HUES64 (cell line): Measurements from ENCODE around the gene NYNRIN.

Experiments
- H3K27ac ChIP-seq: 2 replicates; pipeline ENCODE4 v1.7.0; 2013; ENCODE audit warnings: low read depth, low read length, inconsistent platforms
- H3K27me3 ChIP-seq: 2 replicates; pipeline ENCODE4 v1.6.1; 2013; ENCODE audit warnings: mild to moderate bottlenecking, low read length; ENCODE audit not compliant: insufficient read depth
- H3K36me3 ChIP-seq: 2 replicates; pipeline ENCODE4 v1.6.1; 2013; ENCODE audit warnings: mild to moderate bottlenecking, low read length; ENCODE audit not compliant: insufficient read depth
- H3K4me1 ChIP-seq: 2 replicates; pipeline ENCODE4 v1.6.1; 2013; ENCODE audit warnings: mild to moderate bottlenecking, low read length, moderate library complexity; ENCODE audit not compliant: insufficient read depth
- H3K4me3 ChIP-seq: 2 replicates; pipeline ENCODE4 v1.5.1; 2013; ENCODE audit warnings: mild to moderate bottlenecking, low read length, moderate library complexity
- H3K9ac ChIP-seq: 2 replicates; pipeline ENCODE4 v1.6.1; 2013; ENCODE audit warnings: mild to moderate bottlenecking, low read depth, low read length
- H3K9me3 ChIP-seq: 2 replicates; pipeline ENCODE4 v1.6.1; 2013; ENCODE audit warnings: low read depth, low read length; ENCODE audit not compliant: insufficient read depth
- WGBS: fragments of 150-250, 120-280 bp; methylation state at CpG from one replicate; pipeline ENCODE4 v1.1.7; 2013; ENCODE audit warnings: missing lambda C conversion rate; 5-methylcytosine and 5-hydroxymethylcytosine counted together

Gene NYNRIN

GRCh38 chr14:24394275-24394674 lies 4.5 kb upstream of the NYNRIN start:
- Histone ChIP-seq H3K27me3 (no peaks in the 10 kb centered on the region), H3K9ac (no peak overlapping the region)
- 48% methylated on average over 2 of the region's 3 CpGs for WGBS

DNA sequence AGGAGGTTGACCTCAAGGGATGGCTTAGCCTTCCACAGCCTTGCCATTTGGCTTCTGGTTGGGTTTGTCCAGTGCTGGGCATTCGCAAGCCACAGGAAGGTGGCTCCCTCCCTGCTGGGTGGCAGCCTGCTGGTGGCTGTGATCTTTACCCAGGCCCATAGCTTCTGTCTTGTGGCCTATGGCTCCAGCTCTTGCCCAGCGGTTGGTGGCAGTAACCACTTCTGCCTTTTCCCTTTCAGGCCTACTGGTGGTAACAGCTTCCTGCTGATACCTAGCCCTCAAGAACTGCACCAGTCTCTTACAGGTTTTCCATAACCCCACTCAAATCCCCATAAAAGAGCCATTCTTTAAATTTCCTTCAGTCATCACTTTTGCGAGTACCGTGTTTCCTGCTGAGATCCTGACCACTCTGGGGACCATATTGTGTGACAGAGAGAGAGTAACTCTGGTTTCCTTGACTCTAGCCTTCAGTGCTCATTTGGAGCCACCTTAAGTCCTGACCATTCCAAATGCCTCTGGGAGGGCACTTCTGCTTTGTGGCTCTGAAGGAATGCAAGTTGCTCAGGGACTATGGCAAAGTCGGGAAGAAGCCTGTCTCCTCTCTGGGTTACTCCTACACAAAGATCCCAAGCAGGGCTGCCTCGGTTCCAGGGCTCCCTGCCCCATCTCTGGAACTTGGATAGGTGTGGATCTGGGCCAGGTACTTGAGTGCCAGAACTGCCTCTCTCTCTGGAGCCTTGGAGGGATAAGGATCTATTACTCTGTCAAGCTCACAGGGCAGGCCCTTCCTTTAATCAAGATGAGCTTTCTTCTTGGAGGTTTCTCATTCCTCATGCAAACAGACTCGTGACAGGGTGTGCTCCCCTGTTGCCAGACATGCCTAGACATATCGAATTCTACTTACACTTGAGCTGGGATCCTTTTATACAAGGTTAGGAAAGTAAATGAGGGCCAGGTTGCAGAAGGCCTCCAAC lies 2.9 kb upstream of the NYNRIN start:
- Histone ChIP-seq H3K9ac (no peak overlapping the region), H3K9me3 (no peaks in the 10 kb centered on the region), H3K27ac (no peak overlapping the region), H3K27me3 (peaks cover 7% of the 10 kb centered on the region; the same call in 1 of the 2 replicates), H3K4me3 (no peak overlapping the region), H3K4me1 (peaks cover 21% of the 10 kb centered on the region), H3K36me3 (no peaks in the 10 kb centered on the region)
- 76% methylated on average over 7 of the region's 8 CpGs for WGBS

More at GRCh38 chr14:24394275-24394674, 4.5 kb upstream of the NYNRIN start:
- H3K36me3 ChIP-seq, result no peaks in the 10 kb centered on the region
- no peak overlapping the region for H3K27ac ChIP-seq
- H3K4me1 ChIP-seq, result peaks cover 14% of the 10 kb centered on the region
- H3K4me3 ChIP-seq, result no peak overlapping the region
- H3K9me3 ChIP-seq, result no peaks in the 10 kb centered on the region

GRCh38 chr14:24397639-24398292 lies 1.0 kb upstream of the NYNRIN start:
- Histone ChIP-seq H3K27me3 (peaks cover 7% of the 10 kb centered on the region; the same call in 1 of the 2 replicates), H3K27ac (no peak overlapping the region), H3K4me3 (peak overlapping the region; percentile 41), H3K36me3 (no peaks in the 10 kb centered on the region), H3K9ac (no peak overlapping the region), H3K4me1 (peaks cover 13% of the 10 kb centered on the region), H3K9me3 (no peaks in the 10 kb centered on the region)
- WGBS, result 74% methylated on average over 6 of the region's 6 CpGs

GRCh38 chr14:24398293-24398652 lies 530 bp upstream of the NYNRIN start:
- Histone ChIP-seq H3K27me3 (peaks cover 7% of the 10 kb centered on the region; the same call in 1 of the 2 replicates), H3K27ac (no peak overlapping the region; the same call in 1 of the 2 replicates), H3K4me3 (peak overlapping the region; percentile 41), H3K9ac (no peak overlapping the region), H3K9me3 (no peaks in the 10 kb centered on the region), H3K36me3 (no peaks in the 10 kb centered on the region), H3K4me1 (peaks cover 16% of the 10 kb centered on the region)
- 18% methylated on average over 3 of the region's 7 CpGs for WGBS

DNA sequence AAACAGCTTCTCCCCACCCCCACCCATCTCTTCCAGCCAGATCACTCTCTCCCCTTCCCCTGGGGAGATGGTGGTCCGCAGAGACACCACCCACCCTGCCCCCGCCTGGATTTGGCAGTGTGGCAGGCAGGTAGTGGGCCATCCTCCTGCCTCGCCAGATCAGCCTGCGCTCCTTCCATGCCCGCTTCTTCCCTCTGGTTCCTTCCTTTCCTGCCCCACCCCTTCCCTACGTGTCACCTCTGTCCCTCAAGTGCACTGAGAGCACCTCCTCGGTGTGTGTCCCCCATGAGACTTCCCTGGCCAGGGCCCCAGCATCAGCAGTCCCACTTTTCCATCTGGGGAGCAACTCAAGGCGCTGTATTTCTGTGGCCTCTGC lies 632 bp downstream of the NYNRIN start:
- peaks cover 7% of the 10 kb centered on the region; the same call in 1 of the 2 replicates for H3K27me3 ChIP-seq
- H3K4me3 ChIP-seq, result peak overlapping the region; percentile 71
- H3K4me1 ChIP-seq, result peaks cover 27% of the 10 kb centered on the region
- no peaks in the 10 kb centered on the region for H3K9me3 ChIP-seq
- H3K27ac ChIP-seq, result no peak overlapping the region
- 17% methylated on average over 8 of the region's 8 CpGs for WGBS
- H3K9ac ChIP-seq, result peak overlapping the region; percentile 51
- H3K36me3 ChIP-seq, result no peaks in the 10 kb centered on the region

- Histone ChIP-seq H3K27me3 (peaks cover 7% of the 10 kb centered on the region; the same call in 1 of the 2 replicates), H3K36me3 (no peaks in the 10 kb centered on the region), H3K4me3 (peak overlapping the region; percentile 71), H3K27ac (no peak overlapping the region), H3K9ac (peak overlapping the region; percentile 51; the same call in 1 of the 2 replicates), H3K4me1 (peaks cover 29% of the 10 kb centered on the region), H3K9me3 (no peaks in the 10 kb centered on the region)
- 78% methylated on average over 4 of the region's 4 CpGs for WGBS
These were observed 1.4 kb downstream of the NYNRIN start for GRCh38 chr14:24399999-24400718.

DNA sequence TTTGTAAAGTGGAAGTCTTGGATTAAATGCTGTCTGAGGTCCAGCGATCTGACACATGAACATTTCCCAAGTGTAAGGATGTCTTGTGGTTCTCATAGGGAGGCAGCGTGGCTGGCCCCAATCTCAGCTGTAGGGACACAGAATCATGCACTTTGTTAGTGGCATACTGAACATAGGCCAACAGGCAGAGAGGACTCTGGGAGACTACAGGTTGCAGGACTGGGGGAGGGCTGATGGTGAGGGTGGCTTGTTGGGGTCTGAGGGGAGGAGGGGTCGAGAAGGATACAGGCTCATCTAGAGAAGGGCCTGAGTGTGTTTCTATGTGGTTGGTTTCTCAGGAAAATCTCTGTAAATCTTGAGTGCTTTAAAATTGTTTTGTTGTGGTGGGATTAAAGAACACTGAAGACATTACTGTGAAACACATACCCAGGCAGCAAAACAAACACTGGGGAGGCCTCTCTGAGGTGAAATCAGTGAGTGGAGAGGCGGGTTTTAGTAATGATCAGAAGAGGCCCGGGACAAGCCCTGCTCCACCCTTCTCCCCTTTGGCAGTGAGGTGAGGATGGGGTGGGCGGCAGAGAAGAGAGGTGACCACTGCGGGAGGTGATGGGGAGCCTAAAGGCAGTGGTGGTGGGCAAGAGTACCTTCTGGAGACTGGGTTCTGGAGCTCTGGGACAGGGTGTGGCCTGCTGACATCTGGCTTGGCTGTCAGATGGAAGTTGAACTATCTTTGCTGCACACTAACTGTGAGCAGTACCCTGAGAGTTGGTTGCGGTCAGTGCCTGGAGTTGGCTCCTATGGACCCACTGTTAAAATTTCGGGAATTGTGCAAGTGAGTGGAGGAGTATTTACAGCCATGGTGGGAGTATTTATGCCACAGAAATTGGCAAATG lies 3.3 kb downstream of the NYNRIN start:
- H3K36me3 ChIP-seq, result no peaks in the 10 kb centered on the region
- no peak overlapping the region for H3K4me3 ChIP-seq
- 82% methylated on average over 9 of the region's 9 CpGs for WGBS
- H3K27ac ChIP-seq, result no peak overlapping the region
- peaks cover 7% of the 10 kb centered on the region; the same call in 1 of the 2 replicates for H3K27me3 ChIP-seq
- no peaks in the 10 kb centered on the region for H3K9me3 ChIP-seq
- H3K4me1 ChIP-seq, result peaks cover 29% of the 10 kb centered on the region
- H3K9ac ChIP-seq, result no peak overlapping the region

DNA sequence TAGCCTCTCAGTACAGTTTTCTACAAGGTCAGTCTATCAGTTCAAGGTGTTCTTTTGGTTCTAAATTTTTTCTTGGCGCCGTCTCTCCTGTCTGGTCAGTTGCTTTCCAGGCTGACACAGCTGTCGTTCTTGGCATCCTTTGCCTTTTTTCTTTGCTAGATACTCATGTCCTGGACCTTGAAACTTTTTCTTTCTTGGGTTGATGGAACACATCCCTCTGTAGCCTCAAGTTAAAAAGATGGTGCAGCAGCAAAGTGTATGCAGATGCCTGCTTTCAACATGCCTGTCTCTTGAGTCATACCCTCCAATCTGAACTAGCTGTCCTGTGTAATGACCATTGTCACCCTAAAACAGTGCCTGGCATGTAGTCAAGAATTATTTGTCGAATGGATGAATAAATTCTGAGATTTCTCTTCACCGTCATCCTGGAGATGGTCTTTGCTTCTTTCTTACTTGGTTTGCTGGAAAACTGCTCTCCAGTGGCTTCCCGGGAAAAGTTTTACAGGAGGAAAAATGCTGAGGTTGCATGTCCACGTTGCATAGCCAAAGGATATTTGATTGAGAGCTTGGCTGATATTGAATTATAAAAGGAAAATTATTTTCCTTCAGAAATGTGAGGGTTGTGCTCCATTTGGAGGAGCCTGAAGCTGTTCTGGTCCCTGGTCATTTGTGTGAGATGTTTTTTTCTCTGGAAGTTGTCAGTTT lies 4.6 kb downstream of the NYNRIN start:
- H3K36me3 ChIP-seq, result no peaks in the 10 kb centered on the region
- WGBS, result 83% methylated on average over 7 of the region's 7 CpGs
- H3K27me3 ChIP-seq, result peaks cover 7% of the 10 kb centered on the region; the same call in 1 of the 2 replicates
- peaks cover 24% of the 10 kb centered on the region for H3K4me1 ChIP-seq
- H3K27ac ChIP-seq, result no peak overlapping the region
- no peak overlapping the region for H3K4me3 ChIP-seq
- H3K9me3 ChIP-seq, result no peaks in the 10 kb centered on the region
- H3K9ac ChIP-seq, result no peak overlapping the region

DNA sequence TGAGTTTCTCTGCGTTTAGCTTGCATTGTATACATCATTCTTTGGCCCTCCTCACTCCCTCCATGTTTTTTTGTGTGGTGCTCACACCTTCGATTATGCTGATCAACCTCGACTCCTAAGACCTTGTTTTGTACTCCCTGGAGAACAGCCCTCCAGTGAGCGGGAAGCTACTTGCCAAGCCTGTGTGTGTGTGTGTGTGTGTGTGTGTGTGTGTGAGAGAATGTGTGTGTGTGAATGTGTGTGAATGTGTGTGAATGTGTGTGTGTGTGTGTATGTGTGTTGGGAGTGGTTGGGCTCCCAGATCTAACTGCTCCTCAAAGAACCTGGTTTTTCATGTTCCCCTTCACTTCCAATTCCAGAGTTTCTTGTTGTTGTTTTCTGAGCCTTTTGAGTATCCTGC lies 6.0 kb downstream of the NYNRIN start:
- Histone ChIP-seq H3K9me3 (no peaks in the 10 kb centered on the region), H3K4me3 (no peak overlapping the region), H3K9ac (no peak overlapping the region), H3K36me3 (peaks cover 9% of the 10 kb centered on the region; the same call in 1 of the 2 replicates), H3K4me1 (peaks cover 18% of the 10 kb centered on the region), H3K27me3 (peaks cover 4% of the 10 kb centered on the region; the same call in 1 of the 2 replicates), H3K27ac (no peak overlapping the region)
- 56% methylated on average over 4 of the region's 4 CpGs for WGBS

- Histone ChIP-seq H3K36me3 (peaks cover 12% of the 10 kb centered on the region; the same call in 1 of the 2 replicates), H3K4me3 (no peak overlapping the region), H3K9me3 (no peaks in the 10 kb centered on the region), H3K4me1 (peaks cover 17% of the 10 kb centered on the region), H3K9ac (no peak overlapping the region), H3K27ac (no peak overlapping the region), H3K27me3 (no peaks in the 10 kb centered on the region)
- WGBS, result 92% methylated on average over 6 of the region's 6 CpGs
These were observed 7.6 kb downstream of the NYNRIN start for GRCh38 chr14:24406416-24406815.
